ENCODE measurements around the gene RMC1.
"Not testable (repeated sequence)": the region's sequence is repeated elsewhere in the genome, so short reads cannot be mapped to it uniquely, and the experiment has no call there.

RMC1 gene

DNA sequence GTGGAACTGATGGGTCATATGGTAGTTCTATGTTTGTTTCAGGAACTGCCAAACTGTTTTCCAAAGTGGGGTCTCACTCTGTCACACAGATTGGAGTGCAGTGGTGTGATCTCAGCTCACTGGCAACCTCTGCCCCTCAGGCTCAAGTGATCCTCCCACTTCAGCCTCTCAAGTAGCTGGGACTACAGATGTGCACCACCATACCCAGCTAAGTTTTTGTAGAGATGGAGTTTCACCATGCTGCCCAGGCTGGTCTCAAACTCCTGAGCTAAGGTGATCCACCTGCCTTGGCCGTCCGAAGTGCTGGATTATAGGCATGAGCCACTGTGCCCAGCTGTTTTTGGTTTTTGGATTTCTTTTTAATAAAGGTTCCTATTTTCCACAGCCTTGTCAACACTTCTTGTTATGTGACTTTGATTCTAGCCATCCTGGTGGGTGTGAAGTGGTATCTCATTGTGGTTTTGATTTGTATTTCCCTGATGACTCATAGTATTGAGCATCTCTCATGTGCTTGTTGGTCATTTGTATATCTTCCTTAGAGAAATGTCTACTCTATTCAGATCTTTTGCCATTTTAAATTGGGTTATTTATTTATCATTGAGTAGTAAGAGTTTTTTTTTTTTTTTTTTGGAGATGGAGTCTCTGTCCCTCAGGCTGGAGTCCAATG, 60.2 kb downstream of the RMC1 start:
- peak; percentile 73 to 83 for DNase-seq

DNA sequence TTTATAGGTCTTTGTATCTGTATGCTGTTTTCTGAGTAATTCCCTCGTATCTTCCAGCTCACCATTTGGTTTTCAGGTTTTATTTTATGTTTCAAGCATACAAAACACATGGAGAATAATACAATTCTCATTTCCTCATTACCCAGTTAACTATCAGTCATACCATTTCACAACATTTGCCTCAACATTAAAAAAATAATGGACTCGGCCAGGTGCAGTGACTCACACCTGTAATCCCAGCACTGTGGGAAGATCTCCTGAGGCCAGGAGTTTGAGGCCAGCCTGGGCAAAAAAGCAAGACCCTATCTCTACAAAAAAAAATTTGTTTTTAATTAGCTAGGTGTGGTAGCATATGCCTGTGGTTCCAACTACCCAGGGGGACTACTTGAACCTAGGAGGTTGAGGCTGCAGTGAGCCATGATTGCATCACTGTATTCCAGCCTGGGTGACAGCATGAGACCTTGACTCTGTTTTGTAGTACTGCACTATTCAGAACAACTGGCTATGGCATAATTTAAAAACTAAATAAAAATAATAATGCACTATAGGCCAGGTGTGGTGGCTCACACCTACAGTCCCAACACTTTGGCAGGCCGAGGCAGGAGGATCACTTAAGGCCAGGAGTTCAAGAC, 62.7 kb downstream of the RMC1 start:
- DNase-seq = no peak

DNA sequence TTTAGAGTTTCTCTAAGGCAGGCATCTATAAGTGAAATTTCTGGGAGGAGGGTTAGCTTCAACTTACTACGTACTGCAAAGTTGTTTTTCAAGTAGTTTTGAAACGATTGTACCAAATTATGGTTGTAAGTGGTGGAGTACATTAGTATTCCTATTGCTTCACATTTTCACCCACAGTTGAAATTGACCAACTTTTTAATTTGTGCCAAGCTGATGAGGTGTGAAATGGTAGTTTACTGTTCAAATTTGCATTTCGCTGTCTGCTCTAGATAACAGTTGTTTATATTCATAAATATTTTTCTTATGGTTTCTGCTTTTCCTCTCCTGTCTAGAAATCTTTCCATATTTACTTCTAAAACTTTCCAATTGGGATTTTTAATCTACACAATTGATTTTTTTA, 64.4 kb downstream of the RMC1 start:
- no peak for DNase-seq

DNA sequence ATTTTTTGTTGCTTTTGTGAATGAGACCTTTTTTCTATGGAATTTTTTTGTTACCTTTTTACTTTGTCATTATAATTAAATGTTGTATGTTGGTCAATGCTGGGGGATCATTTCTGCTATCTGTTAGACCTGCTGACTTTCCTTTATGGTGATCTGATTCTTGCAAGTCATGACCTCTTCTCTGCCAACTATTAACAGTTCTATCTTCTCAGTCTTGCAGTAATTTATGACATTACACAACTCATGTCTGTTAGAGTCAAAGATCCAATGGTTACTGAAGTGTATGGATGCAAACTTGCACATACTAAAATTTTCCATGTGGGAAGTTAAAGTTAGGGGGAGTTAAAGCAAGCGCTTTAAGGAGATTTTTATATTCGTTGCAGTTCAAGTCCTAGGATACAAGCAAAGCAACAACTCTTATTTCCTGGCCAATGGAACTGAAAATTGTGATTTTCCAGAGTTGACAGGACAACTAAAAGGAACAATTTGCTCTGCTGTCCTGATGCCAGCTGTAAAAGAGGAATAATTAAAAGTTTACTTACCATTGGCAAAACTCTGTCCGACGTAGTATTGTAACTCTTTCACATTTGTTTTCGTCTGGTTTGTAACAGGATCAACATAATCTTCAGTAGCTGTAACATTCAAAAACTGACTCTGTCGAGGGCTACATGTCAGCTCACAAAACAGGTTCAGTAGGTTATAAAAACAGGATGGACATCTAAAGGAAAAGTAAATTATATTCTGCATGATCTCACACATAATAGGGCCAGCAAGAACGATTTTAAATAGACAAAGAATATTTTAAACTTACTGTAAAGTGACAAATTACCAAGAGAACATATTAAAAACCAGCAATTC, 65.2 kb downstream of the RMC1 start:
- DNase-seq = no peak

DNA sequence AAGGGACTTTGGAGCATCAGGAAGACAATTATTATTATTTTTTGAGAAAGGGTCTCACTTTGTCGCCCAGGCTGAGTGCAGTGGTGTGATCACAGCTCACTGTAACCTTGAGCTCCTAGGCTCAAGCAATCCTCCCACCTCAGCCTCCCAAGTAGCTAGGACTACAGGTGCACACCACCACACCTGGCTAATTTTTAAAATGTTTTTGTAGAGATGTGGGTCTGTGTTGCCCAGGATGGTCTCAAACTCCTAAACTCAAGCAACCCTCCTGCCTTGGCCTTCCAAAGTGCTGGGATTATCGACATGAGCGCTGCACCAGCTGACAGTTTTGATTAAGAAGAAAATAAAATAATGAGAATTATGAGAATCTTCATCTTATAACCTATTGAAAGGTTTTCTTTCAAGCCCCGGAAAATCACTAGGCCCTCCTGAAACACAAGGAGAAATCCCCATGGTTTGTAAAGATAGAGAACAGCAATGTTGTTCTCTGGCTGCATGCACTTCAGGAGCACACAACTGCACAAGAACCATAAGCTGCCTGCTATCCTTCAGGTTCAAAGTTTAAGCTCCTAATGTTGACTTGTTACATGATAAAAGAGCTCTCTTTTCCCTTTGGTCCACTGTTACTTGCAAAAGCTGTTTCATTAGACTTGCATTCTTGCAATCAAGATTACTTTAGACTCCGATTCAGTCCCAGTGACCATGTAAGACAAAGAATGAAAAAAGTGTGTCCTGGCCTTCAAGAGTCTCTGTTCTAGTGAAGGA, 66.2 kb downstream of the RMC1 start:
- DNase-seq = no peak

DNA sequence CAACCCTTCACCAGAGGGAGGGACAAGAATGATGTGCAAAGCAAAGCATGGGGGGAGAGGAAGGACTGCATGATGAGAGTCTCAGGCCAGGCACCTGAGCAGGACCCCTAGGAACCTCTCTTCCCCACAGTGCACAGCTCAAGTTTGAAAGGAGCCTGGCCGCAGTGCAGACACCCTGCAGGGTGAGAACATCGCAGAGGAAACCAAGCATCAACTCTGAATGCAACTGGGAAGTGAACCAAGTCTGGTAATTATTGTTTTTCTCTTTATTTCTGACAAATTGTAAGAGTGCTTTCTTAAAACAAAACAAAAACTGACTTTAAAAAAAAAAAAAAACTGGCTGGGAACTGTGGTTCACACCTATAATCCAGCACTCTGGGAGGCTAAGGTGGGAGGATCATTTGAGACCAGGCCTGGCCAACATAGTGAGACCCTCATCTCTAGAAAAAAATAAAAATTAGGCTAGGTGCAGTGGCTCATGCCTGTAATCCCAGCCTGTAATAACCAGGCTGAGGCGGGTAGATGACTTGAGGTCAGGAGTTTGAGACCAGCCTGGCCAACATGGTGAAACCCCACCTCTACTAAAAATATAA, 67.7 kb downstream of the RMC1 start:
- no peak for DNase-seq

DNA sequence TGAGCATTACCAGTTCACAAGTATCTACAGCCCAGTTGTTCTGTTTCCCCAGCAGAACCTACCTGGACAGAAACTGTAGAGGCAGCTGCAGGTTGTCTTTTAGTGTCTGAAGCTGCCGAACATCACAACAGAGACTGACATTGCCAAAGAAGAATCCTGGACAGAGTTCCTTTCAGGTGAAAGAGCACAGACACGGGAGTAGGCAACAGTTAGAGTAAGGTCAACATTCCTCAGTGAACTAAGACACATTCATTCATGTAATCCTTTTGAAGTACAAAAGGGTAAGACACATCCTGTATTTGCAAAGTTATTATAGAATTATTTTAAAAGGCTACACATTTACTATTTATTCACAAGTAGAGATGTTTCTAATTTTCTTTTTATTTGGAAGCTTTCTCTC, 68.7 kb downstream of the RMC1 start:
- no peak for DNase-seq

DNA sequence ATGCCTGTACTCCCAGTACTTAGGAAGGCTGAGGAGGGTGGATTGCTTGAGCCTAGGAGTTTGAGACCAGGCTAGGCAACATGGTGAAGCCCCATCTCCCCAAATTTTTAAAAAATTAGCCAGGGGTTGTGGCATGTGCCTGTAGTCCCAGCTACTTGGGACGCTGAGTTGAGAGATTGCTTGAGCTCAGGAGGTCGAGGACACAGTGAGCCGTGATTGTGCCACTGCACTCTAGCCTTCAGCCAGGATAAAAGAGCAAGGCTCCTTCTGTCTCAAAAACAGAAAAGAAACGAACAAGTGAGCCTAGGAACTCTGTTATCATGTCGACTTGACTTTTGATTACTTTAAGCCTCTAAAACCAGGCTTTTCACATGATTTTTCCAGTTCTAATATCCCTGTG, 69.3 kb downstream of the RMC1 start:
- no peak for DNase-seq

DNA sequence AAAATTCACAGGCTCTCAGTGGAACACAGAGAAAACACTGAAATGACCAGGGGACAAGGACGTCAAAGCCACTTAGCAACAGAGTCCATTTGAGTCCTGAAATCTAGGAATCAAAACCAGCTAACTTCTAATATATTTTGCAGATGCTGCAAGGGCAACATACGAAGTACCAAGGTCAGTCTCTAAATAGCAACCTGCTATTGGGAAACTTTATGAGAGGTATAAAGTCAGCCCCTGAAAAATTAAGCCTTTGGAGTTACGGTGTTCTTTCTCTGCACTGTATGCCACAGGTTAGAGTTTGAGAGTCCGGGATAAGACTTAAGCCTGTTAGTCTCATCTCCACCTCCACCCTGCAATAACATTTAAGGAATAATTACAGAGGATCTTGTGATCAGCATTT, 69.7 kb downstream of the RMC1 start:
- DNase-seq = no peak

DNA sequence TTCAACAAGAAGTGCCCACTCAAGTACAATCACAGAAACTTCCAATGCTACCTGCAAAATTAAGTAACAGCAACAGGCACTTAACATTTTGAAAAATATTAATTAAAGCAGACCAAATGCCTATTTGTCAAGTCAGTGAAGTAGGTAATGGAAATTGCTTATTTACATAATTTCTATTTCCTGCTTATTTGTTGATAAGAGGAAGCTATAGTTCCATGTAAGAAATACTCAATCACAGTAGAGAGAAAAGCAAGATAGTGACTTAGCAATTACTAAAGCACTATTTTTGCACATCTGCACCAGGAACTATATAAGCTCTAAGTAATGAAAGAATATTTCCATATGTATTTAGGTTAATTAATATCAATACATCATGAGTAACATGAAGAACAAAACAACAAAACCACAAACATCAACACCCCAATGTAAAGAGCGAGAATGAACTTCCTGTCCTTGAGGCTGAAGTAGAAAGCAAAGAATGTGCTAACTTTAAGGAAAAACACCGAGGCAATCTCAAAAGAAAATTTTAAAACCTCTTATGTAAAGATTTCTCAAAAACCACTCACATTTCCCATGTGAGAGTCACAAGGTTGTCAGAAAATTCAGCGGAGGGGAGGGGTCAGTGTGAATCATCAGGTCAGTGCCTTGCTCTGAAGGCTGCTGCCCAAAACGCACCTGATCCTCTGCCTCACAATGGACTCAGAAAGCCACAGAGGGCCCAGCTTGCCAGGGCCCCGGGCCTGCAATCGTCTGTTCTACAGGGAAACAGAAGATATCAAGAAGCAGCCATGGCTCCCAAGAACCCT, 70.5 kb downstream of the RMC1 start:
- DNase-seq = peak; percentile 86 to 89

DNA sequence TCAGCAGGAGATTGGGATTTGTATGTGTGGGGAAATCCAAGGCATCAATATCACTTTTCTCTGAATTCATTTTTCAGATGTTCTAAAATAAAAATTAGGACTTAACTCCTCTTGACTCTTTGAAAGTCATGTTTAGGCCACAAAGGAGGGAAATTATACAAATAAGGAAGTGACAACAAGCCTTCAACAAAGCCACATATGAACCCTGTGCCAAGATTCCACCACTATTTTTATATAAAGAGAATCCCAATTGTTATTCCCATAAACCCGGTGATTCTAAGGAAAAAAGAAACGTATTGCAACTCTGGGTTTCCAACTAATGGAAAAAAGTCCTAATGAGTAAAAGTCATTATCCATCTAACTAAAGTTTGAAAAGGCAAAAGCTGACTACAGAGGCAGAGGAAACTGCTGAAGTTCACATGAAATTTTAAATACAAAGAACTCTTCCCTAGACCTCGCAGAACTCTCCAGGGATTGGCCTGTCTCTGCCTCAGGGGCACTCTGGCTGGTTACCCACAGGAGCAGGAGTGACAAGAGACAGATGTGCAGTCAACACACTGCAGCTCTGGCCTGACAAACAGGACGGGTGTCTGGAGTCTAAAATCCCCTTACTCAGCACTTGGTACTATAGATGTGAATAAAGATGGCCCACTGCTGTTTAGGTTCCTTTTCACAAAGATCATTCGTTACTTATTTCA, 71.4 kb downstream of the RMC1 start:
- DNase-seq = peak in 1 of 2 donors; percentile 7

DNA sequence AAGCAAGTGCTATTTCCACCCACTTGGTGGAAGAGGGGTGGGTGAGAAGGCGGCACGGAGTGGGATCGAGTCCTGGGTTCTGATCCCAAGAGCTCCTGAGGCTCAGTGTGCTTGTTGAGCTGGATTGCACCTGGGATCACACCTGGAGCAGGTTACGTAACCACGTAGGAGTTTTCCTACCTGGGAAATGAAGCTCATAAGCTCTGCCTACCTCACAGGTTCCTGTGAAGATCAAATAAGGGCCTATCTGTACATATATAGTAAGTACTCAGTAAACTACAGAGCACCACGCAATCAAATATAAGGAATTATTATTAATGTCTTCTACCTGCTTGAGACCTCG, 72.0 kb downstream of the RMC1 start:
- no peak for DNase-seq

DNA sequence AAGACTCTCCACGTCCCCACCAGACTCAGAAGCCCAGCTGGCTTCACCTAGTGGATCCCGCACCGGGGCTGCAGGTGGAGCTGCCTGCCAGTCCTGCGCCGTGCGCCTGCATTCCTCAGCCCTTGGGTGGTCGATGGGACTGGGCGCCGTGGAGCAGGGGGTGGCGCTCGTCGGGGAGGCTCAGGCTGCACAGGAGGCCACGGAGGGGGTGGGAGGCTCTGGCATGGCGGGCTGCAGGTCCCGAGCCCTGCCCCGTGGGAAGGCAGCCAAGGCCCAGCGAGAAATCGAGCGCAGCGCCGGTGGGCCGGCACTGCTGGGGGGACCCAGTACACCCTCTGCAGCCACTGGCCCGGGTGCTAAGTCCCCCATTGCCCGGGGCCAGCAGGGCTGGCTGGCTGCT, 74.2 kb downstream of the RMC1 start:
- DNase-seq = not testable (repeated sequence)

DNA sequence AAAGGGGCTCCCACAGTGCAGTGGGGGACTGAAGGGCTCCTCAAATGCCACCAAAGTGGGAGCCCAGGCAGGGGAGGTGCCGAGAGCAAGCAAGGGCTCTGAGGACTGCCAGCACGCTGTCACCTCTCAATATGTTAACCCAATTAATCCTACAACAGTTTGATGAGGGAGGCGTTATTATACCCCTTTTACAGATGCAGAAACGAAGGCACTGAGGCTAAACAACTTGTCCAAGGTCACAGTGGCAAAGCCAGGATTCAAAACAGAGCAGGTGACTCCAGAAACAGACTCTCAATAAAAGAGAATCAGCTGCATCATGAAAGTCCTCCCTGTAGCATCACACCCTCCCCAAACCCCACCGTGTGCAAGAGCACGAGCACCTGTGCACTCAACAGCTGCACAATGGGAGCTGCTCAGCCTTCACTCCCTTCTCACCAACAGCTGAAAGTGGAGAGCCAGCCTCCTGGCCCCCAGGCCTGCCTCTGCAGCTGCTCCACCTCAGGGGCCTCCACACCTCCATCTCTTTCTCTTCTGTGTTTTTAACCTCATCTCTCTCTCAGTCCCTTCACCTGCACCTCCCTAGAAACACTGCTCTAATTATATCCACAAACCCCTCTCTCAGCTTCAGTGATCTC, 74.9 kb downstream of the RMC1 start:
- no peak for DNase-seq

DNA sequence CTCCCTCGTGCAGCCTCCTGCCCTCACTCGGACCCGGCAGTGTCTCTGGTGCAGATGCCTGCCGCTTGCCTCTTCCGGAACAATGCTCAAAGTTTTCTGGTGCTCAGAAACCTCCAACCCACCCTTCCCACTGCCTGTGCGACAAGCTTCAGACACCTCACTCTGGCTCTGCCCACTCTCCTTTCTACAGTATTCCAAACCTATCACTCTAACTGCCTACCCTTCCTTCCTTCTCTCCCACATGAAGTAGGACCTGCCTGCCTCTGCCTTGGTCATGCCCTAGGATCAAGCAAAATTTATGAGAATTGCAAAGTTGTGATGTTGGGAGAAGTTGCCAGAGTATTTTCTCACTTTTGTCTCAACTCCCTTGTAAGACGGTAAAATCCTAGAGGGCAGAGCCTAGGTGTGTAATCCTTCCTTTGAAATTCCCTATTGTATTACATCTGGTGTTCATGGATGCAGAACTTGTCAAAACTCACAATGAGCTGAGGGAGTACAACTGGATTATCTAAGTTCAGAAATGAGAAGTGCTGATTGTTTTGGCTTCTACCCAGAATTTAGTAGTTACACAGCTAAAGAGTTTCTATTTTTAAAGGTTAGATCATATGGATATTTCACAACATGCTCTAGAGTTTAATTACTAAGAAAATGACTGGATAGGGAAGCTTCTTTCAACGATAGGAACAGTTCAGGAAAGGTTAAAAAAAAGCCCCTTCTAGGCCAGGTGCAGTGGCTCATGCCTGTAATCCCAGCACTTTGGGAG, 75.8 kb downstream of the RMC1 start:
- DNase-seq = peak; percentile 69 to 91

DNA sequence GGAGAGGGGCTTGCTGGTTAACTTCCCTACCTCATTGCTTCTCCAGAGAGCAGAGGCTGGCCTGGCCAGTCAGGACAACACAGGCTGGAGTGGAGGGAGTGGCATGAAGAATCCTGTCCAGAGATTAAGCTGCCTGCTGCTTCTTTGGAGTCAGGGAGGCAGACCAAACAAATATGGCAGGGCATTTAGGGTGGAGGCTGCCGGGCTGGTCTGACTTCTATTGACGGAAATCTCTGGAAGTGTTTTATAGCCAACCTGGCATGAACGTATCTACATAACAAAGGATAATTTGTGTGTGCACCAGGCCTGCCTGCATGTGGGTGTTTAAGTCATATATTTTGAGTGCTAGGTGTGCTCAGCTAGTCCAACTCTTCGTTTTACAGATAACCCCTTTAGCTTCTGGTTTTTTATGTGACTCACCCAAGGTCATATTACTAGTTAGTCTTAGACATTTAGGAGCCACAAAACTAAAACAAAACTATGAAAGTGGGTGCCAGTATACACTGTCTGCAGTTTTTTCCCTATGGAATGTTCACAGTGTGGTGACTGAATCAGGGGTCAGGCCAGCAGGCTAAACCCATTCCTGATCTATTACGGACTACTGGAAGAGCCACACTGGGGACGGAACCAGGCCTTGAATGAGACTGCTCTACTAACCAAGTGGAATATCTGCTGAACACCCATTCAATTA, 77.5 kb downstream of the RMC1 start:
- DNase-seq = no peak
